ENCODE measurements around the gene MTREX.
"Not testable (repeated sequence)": the region's sequence is repeated elsewhere in the genome, so short reads cannot be mapped to it uniquely, and the experiment has no call there.

Gene MTREX

DNA sequence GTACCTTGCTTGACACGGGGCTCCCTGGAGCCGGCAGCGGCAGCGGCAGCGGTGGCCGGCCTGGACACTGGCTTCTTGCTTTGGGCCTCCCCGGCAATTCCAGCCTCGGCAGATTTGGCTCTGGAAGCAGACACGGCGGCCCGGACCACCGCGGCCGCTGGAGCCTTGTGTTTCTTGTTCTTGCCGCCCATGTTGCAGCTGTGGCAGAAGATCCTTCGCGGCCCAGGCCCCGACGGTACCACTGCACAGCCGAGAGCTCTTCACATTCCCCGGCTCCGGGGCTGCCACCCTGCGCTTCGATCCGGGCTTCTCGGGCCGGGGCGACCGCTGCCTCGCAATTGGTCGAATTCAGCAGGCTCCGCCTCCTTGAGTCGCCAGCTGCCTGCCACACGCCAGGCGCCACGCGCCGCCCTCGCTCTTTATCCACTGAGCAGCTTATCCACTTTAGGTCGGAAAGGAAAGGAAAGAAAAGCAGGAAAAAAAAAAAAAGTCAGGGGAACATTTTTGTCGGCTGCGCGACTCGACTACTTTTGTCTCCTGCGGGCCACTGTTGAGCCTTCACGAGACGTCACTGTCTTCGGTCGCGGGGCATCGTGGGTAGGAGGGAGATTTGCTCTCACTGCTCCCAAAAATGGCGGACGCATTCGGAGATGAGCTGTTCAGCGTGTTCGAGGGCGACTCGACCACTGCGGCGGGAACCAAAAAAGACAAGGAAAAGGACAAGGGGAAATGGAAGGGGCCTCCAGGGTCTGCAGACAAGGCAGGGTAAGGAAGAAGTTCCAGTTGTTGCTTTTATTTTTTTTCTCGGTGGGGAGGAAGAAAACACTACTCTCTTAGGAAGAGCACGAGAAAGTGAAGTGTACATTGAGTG is at the start of gene MTREX, which contains the start of gene DHX29:
MTREX (plus strand) TSS at position 607 of the 871 bp plus-strand sequence; CDS start at position 632, 25 bp downstream.
DHX29 (minus strand) TSS at position 312 of the 871 bp plus-strand sequence; CDS start at position 191, 121 bp downstream.
- DNase-seq (ENCODE audit: low read depth) = peak; percentile 78

DNA sequence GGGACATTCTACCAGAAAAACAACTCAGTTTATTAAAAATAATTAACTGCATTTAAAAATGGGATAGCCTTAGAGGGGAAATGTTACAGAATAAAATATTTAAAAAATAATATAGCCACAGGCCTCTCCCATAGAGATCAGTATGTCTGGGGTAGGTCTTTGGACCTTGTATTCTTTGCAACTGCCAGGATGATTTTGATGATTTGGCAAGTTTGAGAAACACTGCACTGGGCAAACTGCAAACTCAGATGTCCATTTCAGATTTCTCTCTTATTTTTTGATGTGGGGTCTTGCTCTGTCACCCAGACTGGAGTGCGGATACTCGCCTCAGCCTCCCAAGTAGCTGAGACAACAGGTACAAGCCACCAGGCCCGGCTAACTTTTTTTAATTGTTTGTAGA is 49.5 kb upstream of the MTREX start:
- DNase-seq (ENCODE audit: low read depth) = no peak

DNA sequence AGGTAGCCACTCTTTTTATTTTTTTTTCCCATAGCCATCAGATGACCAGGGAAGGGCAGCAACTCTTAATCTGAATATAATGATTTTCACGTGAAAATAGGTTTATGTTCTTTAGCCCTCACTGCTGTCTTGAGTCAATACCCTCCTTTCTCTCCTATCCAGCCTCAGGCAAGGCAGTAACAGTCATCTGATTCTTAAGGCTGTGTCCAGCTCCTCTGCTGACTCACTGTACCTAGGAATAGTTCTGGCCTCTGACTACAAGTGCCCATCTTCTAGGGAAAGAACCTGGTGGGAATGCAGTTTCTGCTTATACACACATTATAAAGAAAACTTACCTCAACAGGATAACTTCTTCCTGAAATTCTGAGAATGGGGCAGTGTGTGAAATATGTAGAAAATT is 31.0 kb upstream of the MTREX start:
- DNase-seq (ENCODE audit: low read depth) = no peak

DNA sequence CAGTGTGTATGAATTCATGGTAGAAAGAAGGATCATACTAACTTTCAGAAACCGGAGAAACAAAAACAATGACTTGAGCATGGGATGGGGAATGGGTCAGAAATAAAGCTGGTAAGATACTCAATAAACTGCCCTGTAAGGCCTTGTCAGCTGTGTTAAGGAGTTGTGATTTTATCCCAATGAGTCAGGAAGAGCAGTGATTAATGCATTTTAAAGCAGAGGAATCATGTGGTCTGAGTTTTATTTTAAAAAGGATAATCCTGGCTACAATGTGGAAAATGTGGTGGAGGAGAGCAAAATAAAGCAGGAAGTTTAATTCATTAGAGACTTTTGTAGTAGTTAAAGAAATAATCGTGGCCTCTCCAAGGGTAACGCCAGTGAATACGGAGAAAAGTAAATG is 29.0 kb upstream of the MTREX start:
- DNase-seq (ENCODE audit: low read depth) = no peak

DNA sequence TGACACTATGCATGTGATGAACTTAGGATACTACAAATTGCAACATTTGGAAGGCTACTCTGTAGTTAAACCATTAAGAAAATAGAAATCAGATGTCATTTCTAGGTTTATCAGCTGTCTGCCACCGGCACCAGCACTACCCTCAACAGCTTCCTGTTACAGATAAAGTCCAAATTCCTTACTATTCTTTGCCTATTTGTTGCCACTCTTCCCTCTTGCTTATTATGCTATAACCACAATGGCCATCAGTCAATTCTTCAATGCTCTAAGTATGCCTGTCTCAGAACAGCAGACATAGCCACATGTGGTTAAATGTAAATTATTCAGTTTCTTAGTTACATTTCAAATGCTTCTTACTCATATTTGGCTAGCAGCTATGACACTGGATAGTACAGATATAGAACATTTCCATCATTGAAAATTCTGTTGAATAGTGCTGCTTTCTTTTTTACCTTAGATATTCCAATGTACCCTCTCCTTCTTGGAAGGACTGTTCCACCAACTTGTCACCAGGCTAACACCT is 21.3 kb upstream of the MTREX start:
- no peak for DNase-seq (ENCODE audit: low read depth)

DNA sequence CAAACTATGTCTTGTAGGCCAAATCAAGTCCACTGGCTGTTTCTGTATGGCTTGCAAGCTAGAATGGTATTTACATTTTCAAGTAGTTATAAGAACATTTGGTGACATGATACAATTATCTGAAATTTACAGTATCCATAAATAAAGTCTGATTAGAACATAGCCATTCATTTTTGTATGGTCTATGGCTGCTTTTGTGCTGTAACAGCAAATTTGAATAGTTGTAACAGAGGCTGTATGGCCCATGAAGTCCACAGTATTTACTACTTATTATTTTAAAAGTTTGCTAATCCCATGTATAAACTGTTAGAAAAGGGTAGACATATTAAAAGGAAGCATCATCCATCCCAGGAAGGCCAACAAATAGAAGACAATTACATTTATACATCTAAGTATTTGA is 18.0 kb upstream of the MTREX start:
- DNase-seq (ENCODE audit: low read depth) = no peak

DNA sequence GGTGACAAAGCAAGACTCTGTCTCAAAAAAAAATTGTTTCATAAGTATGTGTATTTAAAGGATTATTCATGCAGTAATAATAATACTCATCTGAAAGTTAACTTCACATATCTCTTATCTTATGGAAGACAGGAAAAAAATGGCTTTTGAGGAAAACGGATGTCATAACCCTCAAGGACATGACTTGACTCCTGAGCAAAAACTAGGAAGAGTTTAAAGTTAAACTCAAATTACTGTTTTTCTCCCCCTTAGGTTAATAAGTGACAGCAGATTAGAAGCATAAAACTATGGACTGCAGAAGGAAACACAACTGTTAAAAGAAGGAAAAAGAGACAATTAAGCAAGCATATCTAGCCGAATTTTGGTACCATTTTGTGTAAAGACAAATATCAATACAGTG is 16.8 kb upstream of the MTREX start:
- no peak for DNase-seq (ENCODE audit: low read depth)

DNA sequence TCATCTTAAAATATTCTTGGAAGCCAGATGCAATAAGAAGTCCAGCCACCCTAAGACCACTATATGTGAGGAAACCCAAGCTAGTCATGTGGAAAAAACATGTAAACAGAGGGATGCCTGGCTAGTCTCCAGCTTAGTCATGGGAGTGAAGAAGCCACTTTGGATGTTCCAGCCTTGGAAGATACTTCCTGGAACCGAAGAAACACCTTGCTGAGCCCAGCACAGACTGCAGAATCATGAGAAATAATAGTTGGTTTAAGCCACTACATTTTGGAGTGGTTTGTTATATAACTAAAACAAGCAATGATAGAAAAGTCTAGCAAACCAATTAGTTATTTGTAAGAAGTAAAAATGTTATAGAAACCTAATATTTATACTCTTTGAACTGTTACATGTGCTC is 12.9 kb upstream of the MTREX start:
- no peak for DNase-seq (ENCODE audit: low read depth)

DNA sequence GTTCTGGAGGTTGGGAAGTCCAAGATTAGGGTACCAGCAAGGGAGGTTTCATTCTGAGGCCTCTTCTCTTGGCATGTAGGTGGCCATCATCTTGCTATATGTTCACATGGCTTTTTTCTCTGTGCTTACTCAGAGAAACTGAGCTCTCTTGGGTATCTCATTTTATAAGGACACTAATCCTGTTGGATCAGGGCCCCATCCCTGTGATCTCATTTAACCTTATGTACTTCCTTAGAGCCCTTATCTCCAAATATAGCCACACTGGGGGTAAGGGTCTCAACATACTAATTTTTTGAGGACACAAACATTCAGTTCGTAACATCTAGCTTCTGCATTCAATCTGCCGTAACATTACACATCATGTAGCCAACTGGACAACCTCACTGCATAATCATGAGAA is 6.9 kb upstream of the MTREX start:
- no peak for DNase-seq (ENCODE audit: low read depth)

DNA sequence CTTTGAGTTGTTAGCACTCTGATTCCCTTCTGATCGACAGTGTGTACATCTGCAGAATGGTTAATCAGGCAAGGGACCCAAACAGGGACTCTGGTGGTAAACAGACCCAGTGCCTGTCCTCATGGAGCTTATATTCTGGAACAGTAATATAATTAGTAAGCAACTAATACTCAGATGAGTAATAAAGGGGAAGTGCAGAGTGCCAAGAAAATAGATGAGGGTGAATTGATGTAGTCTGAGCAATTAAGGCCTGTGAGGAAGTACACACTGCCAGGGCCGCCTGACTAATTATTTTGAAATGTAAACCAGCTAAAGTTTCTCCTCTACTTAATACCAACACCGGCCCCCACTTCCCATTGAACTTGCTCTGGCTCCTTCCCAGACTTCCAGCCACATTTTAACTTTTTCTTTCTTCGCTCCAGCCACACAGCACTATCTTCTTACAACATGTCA is 4.5 kb upstream of the MTREX start:
- no peak for DNase-seq (ENCODE audit: low read depth)

DNA sequence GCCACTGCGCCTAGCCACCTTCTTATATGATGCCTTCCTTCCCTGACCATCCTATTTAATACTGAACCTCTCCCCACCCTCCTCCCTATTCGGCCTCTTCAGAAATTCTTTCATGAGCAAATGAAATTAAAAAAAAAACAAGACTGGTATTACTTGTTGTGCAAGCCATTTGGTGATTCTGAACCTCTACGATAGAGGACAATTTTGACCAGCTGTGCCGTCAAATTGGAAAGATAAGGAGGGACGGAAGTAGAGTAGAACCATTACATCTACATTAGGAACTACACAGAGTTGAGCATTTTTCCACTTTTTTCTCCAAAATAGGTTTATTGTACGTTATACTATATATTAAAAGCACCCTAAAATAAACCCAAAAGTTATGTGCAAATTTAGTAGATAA is 3.2 kb upstream of the MTREX start:
- no peak for DNase-seq (ENCODE audit: low read depth)

DNA sequence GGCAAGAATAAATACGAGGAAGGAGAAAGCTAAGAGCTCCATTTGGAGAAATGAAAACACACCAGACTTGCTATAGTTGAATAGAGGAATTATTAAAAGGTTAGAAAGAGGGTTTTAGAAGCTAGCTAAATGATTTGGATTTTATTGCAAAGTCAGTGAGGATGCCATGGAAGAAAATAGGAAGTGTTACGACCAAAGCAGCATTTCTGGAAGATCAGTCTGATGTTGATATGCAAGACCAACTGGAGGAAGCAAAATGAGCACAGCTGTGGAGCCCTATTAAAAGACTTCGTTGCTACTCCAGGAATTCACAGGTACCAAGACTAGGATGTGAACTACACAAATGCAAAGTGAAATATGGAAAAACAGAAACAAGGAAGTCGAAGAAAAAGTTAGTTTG is 2.4 kb upstream of the MTREX start:
- DNase-seq (ENCODE audit: low read depth) = no peak

DNA sequence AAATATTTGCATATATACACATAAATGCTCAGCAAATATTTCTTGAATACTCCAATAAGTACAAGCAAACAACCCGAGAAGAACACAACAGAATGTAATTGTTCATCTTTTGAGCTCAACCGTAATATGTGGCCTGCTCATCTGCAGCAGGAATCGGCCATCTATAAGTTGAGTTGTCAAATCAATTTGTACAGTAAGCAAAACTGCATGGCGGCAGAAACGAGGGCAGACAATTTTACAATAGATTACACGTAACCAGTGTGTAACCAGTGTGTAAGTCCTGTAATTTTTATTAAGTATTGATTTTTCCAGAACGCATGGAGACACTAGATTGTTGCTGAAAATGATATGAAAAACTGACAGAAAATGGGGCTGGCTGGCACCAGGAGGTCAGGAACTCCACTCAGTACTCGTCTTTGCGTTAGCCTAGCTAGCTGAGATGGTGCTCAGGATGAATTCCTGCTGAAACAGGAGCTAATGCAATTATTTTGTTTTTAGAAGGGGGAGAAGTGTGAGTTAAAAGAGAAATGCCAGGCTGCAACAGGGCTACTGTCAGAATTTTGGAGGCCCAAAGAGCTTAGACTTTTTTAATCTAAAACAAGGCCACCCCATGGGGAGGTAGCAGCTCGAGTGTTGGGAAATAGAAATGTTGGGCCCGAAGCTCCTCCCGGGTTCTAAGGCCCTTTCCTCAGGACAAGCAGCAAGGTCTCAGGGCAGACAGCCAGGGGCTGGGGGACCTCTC is 977 bp upstream of the MTREX start:
- DNase-seq (ENCODE audit: low read depth) = no peak

DNA sequence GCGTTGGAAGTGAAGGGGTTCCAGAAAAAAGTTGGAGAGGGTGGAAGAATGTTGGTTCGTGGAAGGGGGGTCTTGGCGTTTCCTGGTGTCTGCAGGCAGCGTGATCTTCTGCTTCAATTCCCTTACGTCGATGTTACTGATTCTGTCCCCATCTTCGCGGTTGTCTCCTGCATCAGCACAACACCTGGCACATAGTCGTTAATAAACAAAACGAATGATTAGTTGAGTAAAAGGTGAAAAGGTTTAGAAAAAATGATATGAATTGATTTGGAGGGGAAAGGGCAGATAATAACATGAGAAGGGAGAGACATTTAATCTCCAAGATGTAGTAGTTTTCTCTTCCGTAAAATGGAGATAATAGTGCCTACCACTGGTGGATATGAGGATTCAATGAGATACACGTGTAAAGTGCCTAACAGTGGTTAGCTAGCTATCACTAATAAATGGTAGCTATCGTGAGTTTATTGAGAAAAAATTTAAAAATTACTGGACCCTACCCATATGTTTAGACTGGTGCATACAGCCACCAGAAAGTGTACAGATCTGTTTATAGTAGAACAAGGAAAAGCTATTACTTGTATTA is 556 bp downstream of the MTREX start:
- peak; percentile 1 for DNase-seq (ENCODE audit: low read depth)

DNA sequence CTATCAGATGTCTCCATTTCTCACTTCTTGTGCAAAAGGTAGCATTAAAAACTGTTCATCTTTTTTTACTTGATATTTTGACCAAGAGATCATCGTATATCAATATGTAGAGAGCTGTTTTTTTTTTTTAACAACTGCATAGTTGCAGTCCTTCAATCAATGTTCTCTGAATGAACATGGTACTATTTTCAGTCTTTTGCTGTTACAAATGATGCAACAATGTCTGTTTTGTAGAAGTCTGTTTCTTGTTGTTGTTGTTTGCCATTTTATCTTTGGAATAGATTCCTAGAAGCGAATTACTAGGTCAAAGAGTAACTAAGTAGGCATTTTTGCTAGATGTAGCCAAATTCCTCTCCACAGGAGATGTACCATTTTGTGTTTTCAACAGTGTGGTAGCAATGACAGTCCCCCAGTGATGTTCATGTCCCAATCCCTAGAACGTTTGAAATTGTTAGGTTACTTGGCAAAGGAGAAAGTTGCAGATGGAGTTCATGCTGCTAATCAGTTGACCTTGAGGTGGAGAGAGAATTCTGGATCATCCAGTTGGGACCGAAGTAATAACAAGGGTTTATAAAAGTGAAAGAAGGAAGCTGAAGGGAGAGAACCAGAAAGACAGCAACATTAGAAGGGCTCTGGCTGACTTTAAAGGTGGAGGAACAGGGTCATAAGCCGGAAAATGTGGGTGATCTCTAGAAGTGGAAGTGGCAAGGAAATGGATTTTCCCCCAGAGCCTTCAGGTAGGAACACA is 6.3 kb downstream of the MTREX start:
- no peak for DNase-seq (ENCODE audit: low read depth)

DNA sequence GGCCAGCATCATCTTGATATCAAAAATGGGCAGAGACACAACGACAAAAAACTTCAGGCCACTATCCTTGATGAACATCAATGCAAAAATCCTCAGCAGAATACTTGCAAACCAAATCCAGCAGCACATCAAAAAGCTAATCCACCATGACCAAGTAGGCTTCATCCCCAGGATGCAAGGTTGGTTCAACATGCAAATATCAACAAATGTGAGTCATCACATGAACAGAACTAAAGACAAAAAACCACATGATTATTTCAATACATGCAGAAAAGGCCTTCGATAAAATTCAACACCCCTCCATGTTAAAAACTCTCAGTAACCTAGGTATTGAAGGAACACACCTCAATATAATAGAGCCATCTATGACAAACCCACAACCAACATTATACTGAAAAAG is 8.5 kb downstream of the MTREX start:
- no peak for DNase-seq (ENCODE audit: low read depth)

DNA sequence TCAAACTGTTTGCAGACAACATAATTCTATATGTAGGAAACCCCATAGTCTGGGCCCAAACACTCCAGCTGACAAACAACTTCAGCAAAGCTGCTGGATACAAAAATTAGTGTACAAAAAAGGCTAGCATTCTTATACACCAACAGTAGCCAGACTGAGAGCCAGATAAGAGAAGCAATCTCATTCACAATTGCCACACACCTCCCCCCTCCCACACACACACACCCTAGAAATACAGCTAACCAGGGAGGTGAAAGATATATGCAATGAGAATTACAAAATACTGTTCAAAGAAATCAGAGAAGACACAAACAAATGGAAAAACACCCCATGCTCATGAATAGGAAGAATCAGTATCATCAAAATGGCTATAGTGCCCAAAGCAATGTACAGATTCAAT is 9.0 kb downstream of the MTREX start:
- DNase-seq (ENCODE audit: low read depth) = no peak

DNA sequence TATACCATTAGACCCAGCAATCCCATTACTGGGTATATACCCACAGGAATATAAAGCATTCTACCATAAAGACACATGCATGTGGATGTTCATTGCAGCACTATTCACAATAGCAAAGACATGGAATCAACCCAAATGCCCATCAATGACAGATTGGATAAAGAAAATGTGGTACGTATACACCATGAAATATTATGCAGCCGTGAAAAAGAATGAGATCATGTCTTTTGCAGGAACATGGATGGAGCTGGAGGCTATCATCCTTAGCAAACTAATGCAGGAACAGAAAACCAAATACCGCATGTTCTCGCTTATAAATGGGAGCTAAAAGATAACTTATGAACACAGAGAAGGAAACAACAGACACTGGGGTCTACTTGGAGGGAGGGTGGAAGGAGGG is 10.4 kb downstream of the MTREX start:
- DNase-seq (ENCODE audit: low read depth) = not testable (repeated sequence)

DNA sequence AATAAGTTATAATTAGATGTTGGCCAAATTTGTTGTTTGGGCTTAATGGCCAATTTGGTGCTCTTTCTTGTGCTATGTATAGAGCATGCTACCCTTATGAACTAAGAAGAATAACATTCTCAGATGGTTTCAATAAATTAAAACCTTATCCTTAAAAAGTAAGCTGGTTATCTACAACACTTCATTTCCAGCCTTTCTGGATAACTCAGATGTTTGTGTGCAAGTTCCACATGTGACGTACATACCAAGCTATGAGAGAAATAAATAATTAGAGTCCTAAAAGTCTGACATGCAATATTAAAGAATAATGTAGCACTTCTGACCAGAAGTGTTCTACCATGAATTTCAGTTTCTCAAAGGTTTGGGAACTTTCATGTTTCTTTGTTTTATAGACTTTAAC is 11.7 kb downstream of the MTREX start:
- no peak for DNase-seq (ENCODE audit: low read depth)

DNA sequence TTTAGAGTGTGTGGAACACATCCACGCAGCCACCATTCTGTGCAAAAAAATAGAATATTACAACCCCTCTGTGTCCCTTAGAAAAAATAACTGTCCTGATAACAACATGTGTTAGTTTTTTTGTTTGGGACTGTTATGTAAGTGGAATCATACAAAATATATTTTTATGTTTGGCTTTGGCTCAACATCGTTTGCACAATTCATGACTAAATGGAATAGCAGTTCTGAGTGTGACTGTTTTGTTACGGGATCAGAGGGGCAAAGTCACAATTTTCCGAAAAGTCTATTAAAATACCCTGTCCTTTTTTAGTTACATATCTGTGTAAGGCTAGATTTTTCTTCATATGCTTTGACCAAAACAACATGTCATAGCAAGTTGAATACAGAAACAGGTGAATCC is 12.8 kb downstream of the MTREX start:
- no peak for DNase-seq (ENCODE audit: low read depth)

DNA sequence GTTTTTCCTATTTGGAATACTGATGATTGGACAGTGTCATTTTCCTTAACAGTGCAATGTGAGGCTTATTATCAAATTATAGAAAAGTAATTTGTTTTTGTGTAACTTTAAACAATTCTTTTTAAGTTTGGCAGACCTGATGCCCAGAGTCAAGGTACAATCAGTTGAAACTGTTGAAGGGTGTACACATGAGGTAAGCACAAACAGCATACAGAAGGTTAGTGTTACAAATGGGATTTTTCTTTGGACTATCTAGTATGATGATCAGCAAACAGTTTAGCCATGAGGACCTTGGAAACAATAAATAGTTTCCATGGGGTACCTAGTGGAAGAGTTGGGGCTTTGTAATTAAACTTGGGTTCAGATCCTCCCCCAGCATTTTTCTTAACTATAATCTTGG is 16.2 kb downstream of the MTREX start:
- no peak for DNase-seq (ENCODE audit: low read depth)
